ENCODE results near the gene ZNF2.
A peak's percentile ranks its signal among the peaks of the same experiment; 100 is the strongest.

Gene ZNF2

GRCh38 chr2:95206096-95206495 lies 40.5 kb downstream of the ZNF2 start:
- no peak for DNase-seq (ENCODE audit: low spot score)

GRCh38 chr2:95207111-95207961 lies 41.7 kb downstream of the ZNF2 start, which contains the start of gene ZNF892:
Gene ZNF892, plus strand, starts transcription at chr2:95207521. Its CDS starts 295 bp downstream, at chr2:95207816.
- DNase-seq (ENCODE audit: low spot score): peak; percentile 80

GRCh38 chr2:95208106-95208505 lies 42.5 kb downstream of the ZNF2 start:
- no peak for DNase-seq (ENCODE audit: low spot score)

GRCh38 chr2:95215018-95215612 lies 49.5 kb downstream of the ZNF2 start:
- no peak for DNase-seq (ENCODE audit: low spot score)

GRCh38 chr2:95220449-95220848 lies 54.8 kb downstream of the ZNF2 start:
- DNase-seq (ENCODE audit: low spot score): no peak

GRCh38 chr2:95225658-95226057 lies 60.0 kb downstream of the ZNF2 start:
- no peak for DNase-seq (ENCODE audit: low spot score)

GRCh38 chr2:95231723-95232122 lies 66.1 kb downstream of the ZNF2 start:
- DNase-seq (ENCODE audit: low spot score): no peak

- DNase-seq (ENCODE audit: low spot score): no peak
Measured at GRCh38 chr2:95232232-95232631, 66.6 kb downstream of the ZNF2 start.
